Measurements from ENCODE around the gene ABI2.

Gene ABI2

GRCh38 chr2:203346612-203347011 lies 18.4 kb downstream of the ABI2 start:
- no peak overlapping the region for H3K4me3 ChIP-seq (ENCODE audit: low read depth, low read length)
- TF ChIP-seq CTCF (IDR thresholded peaks at IDR 0.05; ENCODE audit: low read depth, low read length): no peak
- DNase-seq (ENCODE audit: low read depth): no peak

- DNase-seq (ENCODE audit: low read depth): no peak
- no peak overlapping the region for H3K4me3 ChIP-seq (ENCODE audit: low read depth, low read length)
- TF ChIP-seq POLR2A (IDR thresholded peaks at IDR 0.05; ENCODE audit: extremely low read depth, insufficient read length) (no peak), MYC (IDR thresholded peaks at IDR 0.05; ENCODE audit: low read depth, low read length) (no peak), CTCF (IDR thresholded peaks at IDR 0.05; ENCODE audit: low read depth, low read length) (no peak), MAX (IDR thresholded peaks at IDR 0.05; ENCODE audit: low read depth, low read length) (no peak)
Measured at GRCh38 chr2:203347375-203347774, 19.2 kb downstream of the ABI2 start.

- H3K4me3 ChIP-seq (ENCODE audit: low read depth, low read length): no peak overlapping the region
- no peak for TF ChIP-seq CTCF (IDR thresholded peaks at IDR 0.05; ENCODE audit: low read depth, low read length)
- no peak for TF ChIP-seq POLR2A (IDR thresholded peaks at IDR 0.05; ENCODE audit: extremely low read depth, insufficient read length)
- TF ChIP-seq MAX (IDR thresholded peaks at IDR 0.05; ENCODE audit: low read depth, low read length): no peak
- TF ChIP-seq MYC (IDR thresholded peaks at IDR 0.05; ENCODE audit: low read depth, low read length): no peak
- DNase-seq (ENCODE audit: low read depth): no peak
Measured at GRCh38 chr2:203352604-203353255, 24.5 kb downstream of the ABI2 start.

- no peak overlapping the region for H3K4me3 ChIP-seq (ENCODE audit: low read depth, low read length)
- TF ChIP-seq CTCF (IDR thresholded peaks at IDR 0.05; ENCODE audit: low read depth, low read length) (no peak), MAX (IDR thresholded peaks at IDR 0.05; ENCODE audit: low read depth, low read length) (no peak), POLR2A (IDR thresholded peaks at IDR 0.05; ENCODE audit: extremely low read depth, insufficient read length) (no peak), MYC (IDR thresholded peaks at IDR 0.05; ENCODE audit: low read depth, low read length) (no peak)
- DNase-seq (ENCODE audit: low read depth): no peak
Measured at GRCh38 chr2:203354966-203355365, 26.8 kb downstream of the ABI2 start.

- DNase-seq (ENCODE audit: low read depth): no peak
- no peak overlapping the region for H3K4me3 ChIP-seq (ENCODE audit: low read depth, low read length)
- TF ChIP-seq MYC (IDR thresholded peaks at IDR 0.05; ENCODE audit: low read depth, low read length): no peak
Measured at GRCh38 chr2:203359450-203359849, 31.3 kb downstream of the ABI2 start.

- no peak for DNase-seq (ENCODE audit: low read depth)
- TF ChIP-seq MYC (IDR thresholded peaks at IDR 0.05; ENCODE audit: low read depth, low read length) (no peak), MAX (IDR thresholded peaks at IDR 0.05; ENCODE audit: low read depth, low read length) (no peak), CTCF (IDR thresholded peaks at IDR 0.05; ENCODE audit: low read depth, low read length) (no peak), POLR2A (IDR thresholded peaks at IDR 0.05; ENCODE audit: extremely low read depth, insufficient read length) (no peak)
Measured at GRCh38 chr2:203360833-203361430, 32.7 kb downstream of the ABI2 start.

More at GRCh38 chr2:203360833-203361430, 32.7 kb downstream of the ABI2 start:
- no peak overlapping the region for H3K4me3 ChIP-seq (ENCODE audit: low read depth, low read length)

Measured in NB4 (cell line).